ENCODE results near the gene ZSCAN2. TPM values are rescaled to one million over a fixed set of nuclear protein-coding genes. Genes with fewer than 3 reads are reported as not detected.
"Not testable (repeated sequence)": the region's sequence is repeated elsewhere in the genome, so short reads cannot be mapped to it uniquely, and the experiment has no call there.

ZSCAN2 gene
- total and polyA plus RNA-seq, 8 donors, result 5.8 to 26.5 (median 22.2) TPM

- Histone ChIP-seq H3K9me3 (no peaks in the 10 kb centered on the region), H3K4me1 (peaks cover 14 to 51% of the 10 kb centered on the region in 2 donors), H3K36me3 (peaks cover 0 to 8% of the 10 kb centered on the region in 2 donors), H3K27ac (peak overlapping the region; percentile 73 to 83), H3K4me3 (peak overlapping the region; percentile 45 to 62), H3K27me3 (no peaks in the 10 kb centered on the region)
- DNase-seq, result no peak
- intact Hi-C loops (cut with DNase I), result no loop called here
- no peak for ATAC-seq
- TF ChIP-seq, protein P1, sequence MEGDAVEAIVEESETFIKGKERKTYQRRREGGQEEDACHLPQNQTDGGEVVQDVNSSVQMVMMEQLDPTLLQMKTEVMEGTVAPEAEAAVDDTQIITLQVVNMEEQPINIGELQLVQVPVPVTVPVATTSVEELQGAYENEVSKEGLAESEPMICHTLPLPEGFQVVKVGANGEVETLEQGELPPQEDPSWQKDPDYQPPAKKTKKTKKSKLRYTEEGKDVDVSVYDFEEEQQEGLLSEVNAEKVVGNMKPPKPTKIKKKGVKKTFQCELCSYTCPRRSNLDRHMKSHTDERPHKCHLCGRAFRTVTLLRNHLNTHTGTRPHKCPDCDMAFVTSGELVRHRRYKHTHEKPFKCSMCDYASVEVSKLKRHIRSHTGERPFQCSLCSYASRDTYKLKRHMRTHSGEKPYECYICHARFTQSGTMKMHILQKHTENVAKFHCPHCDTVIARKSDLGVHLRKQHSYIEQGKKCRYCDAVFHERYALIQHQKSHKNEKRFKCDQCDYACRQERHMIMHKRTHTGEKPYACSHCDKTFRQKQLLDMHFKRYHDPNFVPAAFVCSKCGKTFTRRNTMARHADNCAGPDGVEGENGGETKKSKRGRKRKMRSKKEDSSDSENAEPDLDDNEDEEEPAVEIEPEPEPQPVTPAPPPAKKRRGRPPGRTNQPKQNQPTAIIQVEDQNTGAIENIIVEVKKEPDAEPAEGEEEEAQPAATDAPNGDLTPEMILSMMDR (IDR thresholded peaks at IDR 0.05), result no peak
These were observed 31.0 kb downstream of the ZSCAN2 start for GRCh38 chr15:84631706-84632272.

DNA sequence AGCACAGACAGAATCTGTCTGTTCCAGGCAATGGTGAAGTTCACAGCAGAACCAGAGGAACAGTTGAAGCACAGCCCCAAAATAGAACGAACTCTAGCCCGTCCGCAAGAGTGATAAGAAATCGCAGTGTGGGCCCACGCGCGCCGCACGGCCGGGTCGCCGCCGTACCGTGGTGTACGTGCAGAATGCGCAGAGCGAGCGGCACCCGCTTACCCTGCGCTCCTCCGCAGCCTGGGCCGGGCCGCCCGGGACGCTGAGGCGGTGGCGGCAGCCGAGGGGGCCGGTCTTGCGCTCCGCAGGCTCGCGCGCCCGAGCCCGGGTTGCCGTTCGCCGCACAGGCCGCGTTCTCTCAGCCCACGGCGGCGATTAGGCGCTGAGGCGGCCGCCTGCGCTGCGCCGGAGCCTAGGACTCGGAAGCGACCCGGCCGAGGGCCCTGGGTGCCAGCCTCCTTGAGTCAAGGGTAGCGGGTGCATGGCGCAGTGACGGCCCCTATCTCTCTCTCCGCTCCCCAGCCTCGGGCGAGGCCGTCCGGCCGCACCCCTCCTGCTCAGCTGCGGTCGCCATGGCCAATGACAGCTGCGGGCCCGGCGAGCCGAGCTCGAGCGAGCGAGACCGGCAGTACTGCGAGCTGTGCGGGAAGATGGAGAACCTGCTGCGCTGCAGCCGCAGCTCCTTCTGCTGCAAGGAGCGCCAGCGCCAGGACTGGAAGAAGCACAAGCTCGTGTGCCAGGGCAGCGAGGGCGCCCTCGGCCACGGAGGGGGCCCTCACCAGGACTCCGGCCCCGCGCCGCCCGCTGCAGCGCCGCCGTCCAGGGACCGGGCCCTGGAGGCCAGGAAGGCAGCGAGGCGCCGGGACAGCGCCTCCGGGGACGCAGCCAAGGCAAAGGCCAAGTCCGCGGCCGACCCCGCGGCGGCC, 32.8 kb downstream of the ZSCAN2 start:
- H3K27ac ChIP-seq, result peak overlapping the region; percentile 86 to 95
- peak; percentile 72 to 94 (median 77) for DNase-seq
- peak; percentile 81 for ATAC-seq
- peak overlapping the region; percentile 62 for H3K4me3 ChIP-seq
- no peaks in the 10 kb centered on the region for H3K27me3 ChIP-seq
- intact Hi-C loops (cut with DNase I), result no loop called here
- H3K9me3 ChIP-seq, result no peaks in the 10 kb centered on the region
- peaks cover 14 to 51% of the 10 kb centered on the region in 2 donors for H3K4me1 ChIP-seq
- peaks cover 0 to 26% of the 10 kb centered on the region in 2 donors for H3K36me3 ChIP-seq
- TF ChIP-seq, protein P1 (IDR thresholded peaks at IDR 0.05), result no peak

- Histone ChIP-seq H3K4me3 (peak overlapping the region; percentile 62), H3K27ac (peak overlapping the region; percentile 86 to 95), H3K27me3 (no peaks in the 10 kb centered on the region), H3K4me1 (peaks cover 14 to 51% of the 10 kb centered on the region in 2 donors), H3K9me3 (no peaks in the 10 kb centered on the region), H3K36me3 (peaks cover 0 to 33% of the 10 kb centered on the region in 2 donors)
- intact Hi-C loops (cut with DNase I), result no loop called here
- DNase-seq (no peak), ATAC-seq (no peak)
- TF ChIP-seq, protein P1 (IDR thresholded peaks at IDR 0.05), result no peak
These were observed 33.5 kb downstream of the ZSCAN2 start for GRCh38 chr15:84634228-84634837.

DNA sequence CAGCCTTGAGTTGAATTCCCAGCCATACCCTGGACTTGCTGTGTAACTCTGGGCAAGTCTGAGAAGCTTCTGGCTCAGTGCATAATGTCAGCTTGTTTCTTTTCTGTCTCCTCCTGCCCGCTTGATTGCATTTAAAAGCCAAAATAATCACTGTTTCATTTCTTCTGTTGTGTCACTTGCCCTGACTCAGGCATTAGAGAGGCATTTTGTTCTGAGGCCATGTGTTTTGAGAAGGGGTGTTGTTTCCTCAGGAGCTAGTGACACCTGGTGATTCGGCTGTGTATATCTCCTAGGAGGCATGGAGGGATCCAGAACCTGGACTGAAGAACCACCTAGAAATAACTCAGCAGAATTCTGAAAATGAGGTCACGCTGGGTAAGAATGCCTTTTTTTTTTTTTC, 37.3 kb downstream of the ZSCAN2 start:
- ATAC-seq, result no peak

DNA sequence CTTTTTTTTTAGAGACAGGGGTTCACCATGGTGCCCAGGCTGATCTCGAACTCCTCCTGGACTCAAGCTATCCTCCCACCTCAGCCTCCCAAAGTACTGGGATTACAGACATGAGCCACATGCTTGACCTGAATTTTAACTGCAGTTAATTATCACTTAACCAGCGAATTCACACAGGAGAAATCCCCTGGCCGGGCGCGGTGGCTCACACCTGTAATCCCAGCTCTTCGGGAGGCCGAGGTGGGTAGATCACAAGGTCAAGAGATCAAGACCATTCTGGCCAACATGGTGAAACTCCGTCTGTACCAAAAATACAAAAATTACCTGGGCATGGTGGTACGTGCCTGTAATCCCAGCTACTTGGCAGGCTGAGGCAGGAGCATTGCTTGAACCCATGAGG, 41.1 kb downstream of the ZSCAN2 start:
- ATAC-seq; H3K27me3 ChIP-seq; H3K27ac ChIP-seq; intact Hi-C loops (cut with DNase I); H3K4me1 ChIP-seq; H3K9me3 ChIP-seq; H3K4me3 ChIP-seq: not testable (repeated sequence)
- peak in 1 of 4 donors; percentile 4 for DNase-seq
- peaks cover 0 to 100% of the 10 kb centered on the region in 2 donors for H3K36me3 ChIP-seq

More for the DNA sequence above, 37.3 kb downstream of the ZSCAN2 start:
- intact Hi-C loops (cut with DNase I), result no loop called here
- DNase-seq, result no peak
- H3K27me3 ChIP-seq, result no peaks in the 10 kb centered on the region
- no peak overlapping the region for H3K27ac ChIP-seq
- H3K4me3 ChIP-seq, result no peak overlapping the region
- H3K4me1 ChIP-seq, result peaks cover 0 to 26% of the 10 kb centered on the region in 2 donors
- H3K9me3 ChIP-seq, result no peaks in the 10 kb centered on the region
- H3K36me3 ChIP-seq, result peaks cover 0 to 71% of the 10 kb centered on the region in 2 donors
- TF ChIP-seq, protein P1 (IDR thresholded peaks at IDR 0.05), result no peak

DNA sequence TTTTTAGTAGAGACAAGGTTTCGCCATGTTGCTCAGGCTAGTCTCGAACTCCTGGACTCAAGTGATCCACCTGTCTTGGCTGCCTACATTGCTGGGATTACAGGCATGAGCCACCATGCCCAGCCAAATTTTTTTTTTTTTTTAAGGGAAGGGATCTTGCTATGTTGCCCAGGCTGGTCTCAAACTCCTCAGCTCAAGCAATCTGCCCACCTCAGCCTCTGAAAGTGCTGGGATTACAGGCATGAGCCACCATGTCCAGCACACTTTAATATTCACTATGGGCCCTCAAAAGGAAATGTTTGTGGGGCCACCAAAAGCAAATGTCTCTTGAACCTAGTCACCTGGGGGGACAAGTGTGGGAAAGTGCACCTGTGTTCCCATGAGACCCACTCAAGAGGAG, 41.8 kb downstream of the ZSCAN2 start:
- H3K9me3 ChIP-seq; H3K27ac ChIP-seq; H3K4me3 ChIP-seq; ATAC-seq; H3K27me3 ChIP-seq; H3K4me1 ChIP-seq; intact Hi-C loops (cut with DNase I): not testable (repeated sequence)
- peaks cover 0 to 100% of the 10 kb centered on the region in 2 donors for H3K36me3 ChIP-seq
- DNase-seq, result peak in 1 of 4 donors; percentile 0

All from left lung (tissue), 10 donors.